GM19397 (cell line): ENCODE data around the gene TBL1X.

ENCODE experiments used
- ATAC-seq: cut with Tn5 transposase; IDR thresholded peaks from one replicate; pipeline ENCODE4 v1.9.1; 2021; ENCODE audit warnings: mild to moderate bottlenecking, moderate library complexity; ENCODE audit not compliant: unreplicated experiment

The TBL1X gene

DNA sequence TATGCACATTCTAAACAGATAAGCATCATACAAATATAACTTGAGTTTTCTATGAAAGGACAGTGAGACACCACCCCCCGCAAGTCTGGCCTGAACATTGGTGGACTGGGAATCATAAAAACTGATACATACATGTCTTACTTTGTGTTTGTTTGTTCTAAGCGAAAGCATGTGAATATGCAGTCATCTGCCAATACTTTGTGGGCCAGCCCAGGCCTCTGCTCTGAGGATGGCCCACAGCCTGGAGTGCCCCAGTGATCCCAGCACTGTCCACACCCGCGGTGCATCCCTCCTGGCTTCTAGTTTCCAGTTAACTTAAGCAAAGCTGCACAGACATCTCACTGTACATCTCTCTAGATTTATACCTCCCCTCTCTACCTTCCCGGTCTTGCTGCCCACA lies 154.3 kb downstream of the TBL1X start:
- ATAC-seq: no peak

DNA sequence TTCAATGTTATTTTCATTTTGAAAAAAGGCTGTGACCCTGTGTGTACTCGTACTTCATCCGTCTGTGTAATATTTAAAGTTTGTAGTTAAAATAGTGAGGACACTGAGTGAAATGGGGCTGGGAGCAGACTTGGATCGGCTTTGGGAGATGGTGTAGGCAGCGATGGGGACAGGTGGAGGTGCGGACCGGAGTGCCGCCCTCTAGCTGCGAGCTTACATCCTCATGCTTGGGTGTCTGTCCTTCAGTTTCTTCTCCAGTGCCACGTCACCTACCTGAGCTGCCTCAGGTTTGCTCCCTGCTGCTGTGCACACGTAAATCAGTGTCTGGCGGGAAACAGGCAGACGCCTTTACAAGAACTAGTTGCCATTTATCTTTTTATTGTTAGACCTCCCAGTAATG lies 154.7 kb downstream of the TBL1X start:
- ATAC-seq: no peak

DNA sequence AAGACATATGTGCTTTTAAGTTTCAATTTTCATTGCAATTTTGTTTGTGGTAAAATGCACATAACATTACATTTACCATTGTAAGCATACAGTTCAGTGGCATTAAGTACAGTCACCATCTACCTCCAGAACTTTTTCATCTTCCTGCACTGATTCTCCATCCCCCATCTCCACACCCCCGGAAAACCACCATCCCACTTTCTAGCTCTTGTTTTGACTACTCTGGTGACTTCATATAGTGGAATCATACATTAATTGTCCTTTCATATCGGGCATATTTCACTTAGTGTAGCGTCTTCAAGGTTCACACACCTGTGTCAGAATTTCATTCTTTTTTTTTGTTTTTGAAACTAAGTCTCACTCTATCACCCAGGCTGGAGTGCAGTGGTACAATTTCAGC lies 157.3 kb downstream of the TBL1X start:
- ATAC-seq: no peak

DNA sequence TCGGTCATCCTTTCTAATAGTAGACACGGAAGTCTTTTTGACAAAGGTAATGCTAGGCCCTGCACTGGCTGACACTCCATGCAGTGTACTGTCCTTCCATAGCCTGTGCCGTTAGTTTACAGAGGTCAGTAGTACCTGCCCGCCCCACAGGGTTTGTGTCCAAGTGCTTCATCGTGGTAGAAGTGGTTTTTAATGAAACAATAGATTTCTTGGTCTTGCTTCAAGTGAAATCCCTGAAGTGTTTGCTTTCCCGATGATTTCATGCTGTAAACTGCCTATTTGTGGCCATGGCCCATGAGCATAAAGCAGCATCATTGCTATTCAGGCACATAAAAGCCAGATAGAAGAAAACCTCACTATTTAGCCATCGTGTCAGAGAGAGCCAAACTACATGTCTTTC lies 161.5 kb downstream of the TBL1X start:
- ATAC-seq: no peak

DNA sequence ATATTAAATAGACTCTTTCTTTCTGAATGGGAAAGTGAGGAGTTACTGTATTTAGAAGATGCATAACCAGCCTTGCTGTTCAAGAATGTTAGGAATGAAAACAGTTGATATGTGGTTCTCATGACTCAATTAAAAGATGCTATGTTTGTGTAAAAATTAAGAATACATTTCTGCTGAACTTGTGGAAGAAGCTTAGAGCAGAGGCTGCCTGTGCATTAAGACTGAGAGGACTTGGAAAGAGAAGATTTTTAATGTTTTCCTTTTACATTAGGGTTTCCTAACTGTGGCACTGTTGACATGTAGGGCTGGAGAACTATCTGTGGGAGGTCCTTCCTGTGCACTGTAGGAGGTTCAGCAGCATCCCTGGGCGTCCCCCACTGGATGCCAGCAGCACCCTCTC lies 163.1 kb downstream of the TBL1X start:
- ATAC-seq: no peak

DNA sequence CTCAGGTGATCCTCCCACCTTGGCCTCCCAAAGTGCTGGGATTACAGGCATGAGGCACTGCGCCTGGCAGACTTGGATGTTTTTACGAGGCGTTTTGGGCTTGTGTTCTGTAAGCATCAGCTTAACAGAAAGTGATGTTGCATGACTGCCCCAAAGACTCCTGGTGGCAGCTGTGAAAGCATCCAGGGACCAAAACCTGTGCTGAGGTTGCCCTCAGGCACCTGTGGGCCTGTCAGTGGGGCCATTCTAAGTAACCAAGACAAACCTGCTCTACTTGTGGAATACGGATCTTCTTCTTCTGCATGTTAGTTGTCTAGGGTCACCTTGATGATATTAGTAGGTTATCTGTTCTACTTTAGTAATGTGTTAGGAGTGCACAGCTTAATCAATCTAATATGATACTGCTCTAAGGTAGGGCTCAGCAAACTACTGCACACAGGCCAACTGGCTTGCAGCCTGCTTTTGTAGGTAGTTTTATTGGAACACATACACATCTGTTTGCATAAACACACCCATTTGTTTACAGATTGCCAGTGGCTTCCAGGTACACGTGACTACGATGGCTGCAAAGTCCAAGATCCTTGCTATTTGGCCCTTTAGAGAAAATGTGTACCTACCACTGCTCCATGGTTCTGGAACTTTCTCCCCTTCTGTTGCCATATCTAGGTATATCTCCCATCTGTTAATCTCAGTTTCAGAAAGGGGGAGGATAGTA lies 164.1 kb downstream of the TBL1X start:
- ATAC-seq: no peak

DNA sequence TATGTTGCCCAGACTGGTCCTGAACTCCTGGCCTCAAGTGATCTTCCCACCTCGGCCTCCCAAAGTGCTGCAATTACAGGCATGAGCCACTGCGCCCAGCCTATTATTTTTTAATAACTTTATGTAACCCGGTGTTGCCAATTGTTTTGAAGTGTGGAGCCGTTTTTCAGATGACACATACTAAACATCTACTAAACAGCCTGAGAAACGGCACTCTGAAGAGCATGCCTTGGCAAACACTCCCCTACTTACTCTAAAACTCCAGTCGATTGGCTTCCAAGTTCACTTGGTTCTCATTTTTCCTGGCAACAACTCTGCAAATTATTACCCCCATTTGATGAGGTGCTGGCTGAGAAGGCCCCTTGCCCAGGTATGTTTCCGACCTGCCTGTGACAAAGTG lies 169.7 kb downstream of the TBL1X start:
- ATAC-seq: no peak

DNA sequence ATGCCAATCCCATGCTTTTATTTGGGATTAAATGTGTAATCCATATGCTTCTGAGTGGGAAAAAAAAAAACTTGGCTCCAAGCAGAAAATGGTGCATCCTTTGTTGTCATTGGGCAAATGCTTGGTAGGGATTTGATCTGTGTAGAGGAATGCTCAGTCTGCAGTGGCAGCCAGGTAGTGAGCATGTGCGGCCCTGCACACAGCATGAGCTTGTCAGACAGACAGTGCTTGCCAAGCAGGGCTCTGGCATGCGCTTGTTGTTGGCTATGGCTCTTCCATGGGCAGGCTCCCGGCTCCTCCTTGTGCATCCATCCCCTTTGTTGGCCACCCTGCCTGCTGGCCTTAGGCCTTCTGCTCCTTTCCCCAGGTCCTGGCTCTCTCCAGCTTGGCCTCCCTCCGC lies 170.5 kb downstream of the TBL1X start:
- no peak for ATAC-seq

DNA sequence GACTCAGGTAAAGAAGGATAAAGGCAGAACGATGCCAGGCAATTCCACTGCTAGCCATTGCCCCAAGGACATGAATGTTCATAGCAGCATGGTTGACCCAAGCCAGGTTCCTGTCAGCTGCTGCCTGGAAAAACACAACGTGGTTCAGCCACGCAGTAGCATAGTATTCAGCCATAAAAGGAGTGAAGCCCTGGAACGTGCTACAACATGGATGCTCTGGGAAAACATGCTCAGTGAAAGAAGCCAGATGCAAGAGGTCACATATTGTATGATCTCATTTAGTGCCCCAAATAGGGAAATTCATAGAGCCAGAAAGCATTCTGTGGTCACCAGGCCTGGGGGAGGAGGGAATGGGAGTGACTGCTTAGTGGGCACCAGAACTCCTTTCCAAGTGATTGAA lies 170.9 kb downstream of the TBL1X start:
- ATAC-seq: no peak

DNA sequence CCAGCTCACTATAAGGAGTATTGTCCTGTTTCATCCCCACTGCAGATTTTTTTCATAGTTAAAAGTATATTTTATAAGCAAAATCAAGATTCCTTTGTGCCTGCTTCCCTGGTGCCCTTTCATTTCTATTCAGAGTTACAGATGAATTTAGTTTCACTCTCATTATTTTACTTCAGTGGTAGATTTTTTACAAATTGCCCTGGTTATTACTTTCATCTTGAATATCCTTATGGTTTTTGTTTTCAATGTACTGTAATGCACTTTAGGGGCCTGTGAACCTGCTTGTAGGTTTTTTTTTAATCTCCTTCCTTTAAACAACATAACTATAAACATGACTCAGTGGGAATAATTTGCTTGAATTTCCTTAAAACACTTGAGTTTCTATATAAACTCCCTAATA lies 174.0 kb downstream of the TBL1X start:
- no peak for ATAC-seq

DNA sequence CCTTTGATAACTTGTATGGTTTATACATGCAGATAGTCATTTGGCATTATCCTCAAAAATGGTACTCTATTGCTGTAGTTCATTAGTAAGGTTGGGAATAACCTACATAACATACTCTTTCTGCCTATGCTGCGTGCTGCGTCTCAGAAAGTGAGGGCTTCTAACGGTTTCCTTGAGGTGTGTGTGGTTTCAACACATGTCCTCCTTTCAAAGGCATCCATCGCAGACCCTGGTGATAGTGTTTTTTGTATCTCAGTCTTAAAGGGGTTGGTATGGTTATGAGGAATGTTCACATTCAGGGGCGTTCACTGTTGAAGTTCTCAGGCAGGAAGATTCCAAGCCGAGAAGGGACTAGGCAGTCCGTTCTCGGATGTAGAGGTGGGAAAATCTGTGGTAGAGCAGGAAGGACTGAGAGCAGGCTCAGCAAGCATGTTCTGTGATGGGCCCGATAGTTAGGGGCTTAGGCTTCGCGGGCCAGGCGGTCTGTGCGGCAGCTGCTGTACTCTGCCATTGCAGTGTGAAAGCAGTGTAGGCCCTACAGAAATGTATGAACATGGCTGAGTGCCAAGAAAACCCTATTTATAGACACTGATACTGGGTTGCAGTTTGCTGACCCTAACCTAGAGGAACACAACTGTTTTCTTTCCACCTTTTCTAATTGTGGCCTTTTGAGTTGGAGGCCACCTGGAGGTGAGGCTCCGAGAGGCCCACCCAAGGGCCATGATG lies 177.6 kb downstream of the TBL1X start:
- no peak for ATAC-seq

DNA sequence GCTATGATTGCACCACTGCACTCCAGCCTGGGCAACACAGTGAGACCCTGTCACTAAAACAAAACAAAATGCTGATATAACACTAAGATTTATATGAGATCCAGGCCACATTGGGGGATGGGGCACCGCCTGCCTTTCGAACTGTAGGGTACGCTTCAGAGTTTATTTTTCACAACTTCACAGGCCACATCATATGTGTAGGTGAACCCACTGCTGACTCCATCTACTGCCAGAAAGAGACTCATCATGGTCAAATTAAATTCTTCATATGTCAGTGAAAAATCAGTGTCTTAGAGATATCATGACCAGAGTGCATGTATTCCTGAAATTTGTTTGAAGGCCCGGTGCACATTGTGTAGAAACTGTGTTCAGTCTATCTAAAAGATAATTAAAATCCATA lies 178.9 kb downstream of the TBL1X start:
- no peak for ATAC-seq

DNA sequence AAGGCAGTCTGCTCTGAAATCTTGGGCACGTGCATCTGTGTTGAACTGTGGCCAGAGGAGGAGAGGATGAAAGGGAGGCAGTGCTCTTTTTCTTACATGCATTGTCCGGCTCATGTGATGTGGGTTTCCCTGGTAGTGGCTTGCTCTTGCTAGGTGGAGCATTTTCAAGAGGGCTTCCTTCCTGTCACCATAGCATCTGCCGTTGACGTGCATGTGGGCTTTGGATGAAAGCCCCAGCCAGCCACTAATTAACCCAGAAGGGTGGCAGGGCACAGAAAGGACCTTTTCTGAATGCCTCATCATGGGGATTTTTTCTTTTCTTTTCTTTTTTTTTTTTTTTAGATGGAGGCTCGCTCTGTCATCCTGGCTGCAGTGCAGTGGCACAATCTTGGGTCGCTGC lies 179.5 kb downstream of the TBL1X start:
- ATAC-seq: peak; percentile 88

DNA sequence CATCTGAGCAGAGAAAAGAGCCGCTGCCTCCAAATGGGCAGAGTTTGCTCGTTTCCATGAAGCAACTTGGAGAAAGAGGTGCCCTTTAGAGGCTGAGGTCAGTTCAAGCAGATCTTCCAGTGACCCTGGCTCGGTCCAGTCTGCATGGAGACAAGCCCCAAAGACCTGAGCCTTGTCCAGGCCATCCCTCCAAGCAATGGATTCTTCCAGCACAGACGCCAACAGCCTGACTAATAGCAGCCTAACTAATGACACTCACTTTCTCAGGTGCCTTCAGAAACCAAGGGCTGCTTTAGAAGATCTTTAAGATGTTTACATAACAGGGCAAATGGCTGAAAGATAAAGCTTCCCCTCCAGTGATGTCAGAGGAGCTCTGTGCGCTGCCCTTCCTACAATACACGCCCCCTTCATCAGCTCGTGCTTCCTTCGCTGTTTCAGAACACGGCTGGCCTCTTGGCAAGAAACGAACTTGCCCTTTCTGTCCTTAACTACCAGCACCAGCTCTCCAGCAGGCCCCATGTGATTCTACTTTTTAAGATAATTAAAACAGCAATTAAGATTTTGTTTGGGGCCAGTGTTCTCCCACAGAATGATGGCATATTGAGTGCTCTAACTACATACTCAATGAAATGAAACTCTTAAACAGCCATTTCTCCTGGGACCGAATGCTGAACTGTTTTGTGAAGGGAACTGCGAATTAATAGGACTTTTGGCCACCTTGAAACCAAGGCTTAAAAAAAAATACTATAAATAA lies 181.8 kb downstream of the TBL1X start:
- no peak for ATAC-seq

DNA sequence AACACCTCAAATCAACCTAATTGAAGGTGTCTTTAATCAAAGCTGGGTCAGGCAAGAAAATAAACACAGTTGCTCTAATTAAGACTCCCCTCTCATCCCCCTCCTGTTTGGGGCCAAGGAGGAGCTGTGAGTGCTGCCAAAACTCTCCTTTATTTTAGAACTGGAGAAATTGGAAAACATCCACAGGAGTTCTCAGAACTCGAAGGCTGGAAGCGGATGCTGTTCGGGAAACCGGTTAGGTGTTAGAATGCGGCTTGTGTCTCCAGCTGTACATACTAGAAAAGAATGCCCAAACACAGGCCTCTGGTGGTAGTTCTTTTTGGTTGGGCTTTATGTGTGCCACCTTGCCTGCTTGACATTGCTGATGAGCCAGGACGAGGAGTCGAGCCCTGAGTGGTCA lies 182.6 kb downstream of the TBL1X start:
- ATAC-seq: no peak

DNA sequence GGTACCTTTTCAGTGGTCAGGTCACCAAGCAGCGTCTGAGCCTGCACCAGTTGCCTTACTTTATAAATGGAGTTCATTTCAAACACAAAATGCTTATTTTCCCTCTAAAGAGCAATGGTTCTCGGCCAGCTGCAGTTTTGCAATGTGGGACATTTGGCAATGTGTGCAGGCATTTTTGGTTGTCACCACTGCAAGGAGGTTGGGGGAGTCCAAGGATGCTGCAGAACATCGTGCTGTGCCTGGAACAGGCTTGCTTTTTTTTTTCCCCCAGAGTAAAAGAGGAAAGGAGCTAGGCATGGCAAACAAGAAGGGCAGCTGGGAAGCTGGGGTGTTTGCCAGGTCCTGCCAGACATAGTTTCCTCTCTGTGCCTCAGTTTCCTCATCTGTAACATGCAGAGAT lies 185.2 kb downstream of the TBL1X start:
- ATAC-seq: no peak

DNA sequence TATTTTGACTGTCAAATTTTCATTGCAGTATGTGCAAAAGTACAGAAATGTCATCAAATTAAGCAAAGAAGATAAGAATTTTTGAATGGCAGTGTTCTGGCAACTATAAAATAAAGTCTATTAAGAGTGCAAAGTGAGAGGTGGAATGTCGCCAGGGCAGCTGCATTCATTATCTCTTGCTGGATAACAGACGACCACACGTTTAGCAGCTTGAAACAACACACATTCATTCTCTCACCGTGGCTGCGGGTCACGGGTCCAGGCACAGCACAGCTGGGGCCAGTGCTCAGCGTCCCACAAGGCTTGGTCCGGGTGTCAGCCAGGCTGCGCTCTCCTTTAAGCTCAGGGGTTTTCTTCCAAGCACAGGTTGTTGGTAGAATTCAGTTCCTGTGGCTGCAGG lies 186.9 kb downstream of the TBL1X start:
- no peak for ATAC-seq

DNA sequence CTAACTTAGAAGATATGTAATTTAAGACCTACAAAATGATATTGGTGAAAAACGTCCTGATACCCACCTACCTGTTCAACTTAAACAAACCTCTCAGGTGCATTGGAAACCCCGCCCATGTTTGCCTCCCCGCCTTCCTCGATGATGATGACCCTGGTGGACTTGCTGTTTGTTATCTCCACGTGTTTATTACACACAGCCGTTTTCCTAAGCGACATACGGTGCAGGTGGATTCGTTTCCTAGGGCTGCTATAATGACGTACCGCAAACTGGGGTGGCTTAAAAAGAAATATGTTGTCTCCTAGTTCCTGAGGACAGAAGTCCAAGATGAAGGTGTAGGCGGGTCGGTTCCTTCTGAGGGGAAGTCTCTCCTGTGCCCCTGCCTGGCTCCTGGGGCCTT lies 190.1 kb downstream of the TBL1X start:
- ATAC-seq: no peak

DNA sequence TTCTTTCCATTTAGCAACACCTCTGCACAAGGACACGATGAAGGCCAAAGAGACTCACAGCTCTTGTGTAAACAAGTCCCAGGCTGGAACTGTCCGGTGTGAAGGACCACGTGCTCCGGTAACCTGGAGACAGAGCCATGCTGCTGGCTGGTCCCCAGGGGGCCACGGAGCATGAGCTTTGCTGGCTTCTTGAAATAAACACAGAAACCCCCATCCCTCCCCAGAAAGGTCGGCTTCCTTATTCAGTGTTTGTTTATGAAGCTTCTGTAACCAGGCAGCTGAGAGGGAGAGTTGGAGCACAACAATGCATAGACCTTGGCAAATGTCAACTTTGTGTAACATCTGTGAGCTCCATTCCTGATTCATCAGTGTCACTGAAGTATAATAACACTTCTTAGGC lies 191.4 kb downstream of the TBL1X start:
- no peak for ATAC-seq

DNA sequence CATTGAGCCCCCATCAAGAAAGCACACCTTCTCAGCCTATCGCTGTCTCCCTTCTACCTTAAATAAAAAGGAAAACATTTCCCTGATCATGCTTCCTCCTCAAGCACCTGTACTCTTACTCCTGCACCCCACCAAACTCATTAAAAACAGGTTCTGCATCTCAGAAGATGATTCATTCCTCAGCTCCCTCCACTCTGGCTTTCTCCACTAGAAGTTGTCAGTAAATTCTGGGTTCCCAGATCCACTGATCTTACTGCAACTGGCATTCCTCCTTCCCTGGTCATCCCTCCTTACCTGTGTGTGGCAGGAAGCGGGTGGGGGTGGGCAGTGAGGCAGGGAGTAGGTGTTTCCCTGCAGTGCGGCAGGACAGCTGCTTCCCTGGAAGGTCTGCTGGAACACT lies 192.0 kb downstream of the TBL1X start:
- ATAC-seq: no peak

DNA sequence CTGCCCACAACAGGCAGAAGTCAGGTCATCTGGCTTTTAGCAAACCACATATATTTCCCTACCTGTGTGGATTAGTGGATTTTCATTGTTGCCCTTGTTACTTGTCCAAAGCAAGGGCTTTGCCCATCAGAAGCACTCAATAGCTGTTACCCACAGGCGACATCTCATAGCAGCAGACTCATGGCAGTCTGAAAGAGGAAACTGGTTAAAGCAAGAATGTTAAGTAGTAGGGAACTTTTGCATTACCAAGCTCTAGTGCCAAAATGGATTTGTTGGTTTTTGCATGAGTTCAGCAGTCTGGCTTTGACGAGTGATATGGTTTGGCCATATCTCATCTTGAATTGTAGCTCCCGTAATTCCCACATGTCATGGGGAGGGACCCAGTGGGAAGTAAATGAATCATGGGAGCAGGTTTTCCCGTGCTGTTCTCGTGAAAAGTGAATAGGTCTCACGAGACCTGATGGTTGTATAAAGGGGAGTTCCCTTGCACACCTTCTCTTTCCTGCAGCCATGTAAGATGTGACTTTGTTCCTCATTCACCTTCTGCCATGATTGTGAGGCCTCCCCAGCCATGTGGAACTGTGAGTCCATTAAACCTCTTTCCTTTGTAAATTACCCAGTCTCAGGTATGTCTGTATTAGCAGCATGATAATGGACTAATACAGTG lies 192.9 kb downstream of the TBL1X start:
- ATAC-seq: no peak

DNA sequence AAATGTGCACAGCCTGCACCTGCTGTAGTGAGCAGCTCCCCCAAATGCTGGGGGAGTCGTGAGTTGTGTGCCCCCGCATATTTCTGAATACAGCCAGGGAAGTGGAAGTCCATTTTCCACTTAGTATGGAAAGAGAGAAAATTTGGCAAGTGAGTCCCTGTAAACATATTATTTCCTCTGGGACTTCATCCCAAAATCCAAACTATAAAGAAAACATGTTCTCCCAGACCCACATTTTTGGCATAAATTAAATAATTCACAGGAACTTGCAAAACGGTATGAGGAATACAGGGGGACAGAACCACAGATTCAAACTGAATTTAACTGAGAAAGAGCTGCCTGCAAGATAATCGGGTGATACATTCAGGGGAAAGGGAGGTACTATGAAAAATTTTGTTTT lies 193.6 kb downstream of the TBL1X start:
- ATAC-seq: no peak
